DMS153 (cell line): Measurements from ENCODE around the gene TRABD2B.

Source experiments
- DNase-seq: peaks from one replicate; lab custom pipeline; 2025; lab: John Stamatoyannopoulos, UW

TRABD2B gene

DNA sequence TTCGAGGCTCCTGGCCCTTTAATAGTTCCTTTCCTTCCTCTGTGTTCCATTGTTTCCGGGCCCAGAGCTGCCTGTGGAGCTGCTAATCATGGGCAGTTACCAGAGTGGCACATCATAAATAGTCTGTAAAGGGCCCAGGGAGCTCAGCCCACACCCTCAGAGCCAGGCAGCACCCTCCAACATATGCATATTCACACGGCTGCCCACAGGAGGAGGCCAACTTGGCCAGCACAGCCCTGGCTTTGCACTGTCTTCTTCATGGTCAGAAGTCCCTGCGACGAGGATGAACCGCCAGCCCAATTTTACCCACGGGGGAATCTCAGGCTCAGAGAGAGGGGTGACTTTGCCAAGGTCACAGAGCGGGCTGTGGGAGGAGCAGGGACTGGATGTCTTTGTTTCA is 172.5 kb downstream of the TRABD2B start:
- DNase-seq = no peak

DNA sequence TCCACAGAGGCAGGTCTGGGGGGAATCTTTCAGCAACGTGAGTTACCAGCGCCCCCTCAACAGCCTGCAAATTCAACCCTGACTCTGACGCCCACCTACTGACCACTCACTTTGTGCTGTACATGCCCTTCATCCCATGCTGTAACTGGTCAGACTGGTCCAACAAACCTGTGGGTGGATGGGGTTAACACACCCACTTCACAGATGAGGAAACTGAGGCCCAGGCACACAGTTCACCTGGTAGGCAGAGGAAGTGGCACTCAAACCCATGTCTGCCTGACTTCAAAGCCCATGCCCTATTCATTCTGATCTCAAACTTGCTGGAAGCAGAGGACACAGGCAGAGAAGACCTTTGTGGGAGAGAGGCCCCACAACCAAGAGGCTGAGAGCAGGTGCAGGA is 172.9 kb downstream of the TRABD2B start:
- DNase-seq = no peak

DNA sequence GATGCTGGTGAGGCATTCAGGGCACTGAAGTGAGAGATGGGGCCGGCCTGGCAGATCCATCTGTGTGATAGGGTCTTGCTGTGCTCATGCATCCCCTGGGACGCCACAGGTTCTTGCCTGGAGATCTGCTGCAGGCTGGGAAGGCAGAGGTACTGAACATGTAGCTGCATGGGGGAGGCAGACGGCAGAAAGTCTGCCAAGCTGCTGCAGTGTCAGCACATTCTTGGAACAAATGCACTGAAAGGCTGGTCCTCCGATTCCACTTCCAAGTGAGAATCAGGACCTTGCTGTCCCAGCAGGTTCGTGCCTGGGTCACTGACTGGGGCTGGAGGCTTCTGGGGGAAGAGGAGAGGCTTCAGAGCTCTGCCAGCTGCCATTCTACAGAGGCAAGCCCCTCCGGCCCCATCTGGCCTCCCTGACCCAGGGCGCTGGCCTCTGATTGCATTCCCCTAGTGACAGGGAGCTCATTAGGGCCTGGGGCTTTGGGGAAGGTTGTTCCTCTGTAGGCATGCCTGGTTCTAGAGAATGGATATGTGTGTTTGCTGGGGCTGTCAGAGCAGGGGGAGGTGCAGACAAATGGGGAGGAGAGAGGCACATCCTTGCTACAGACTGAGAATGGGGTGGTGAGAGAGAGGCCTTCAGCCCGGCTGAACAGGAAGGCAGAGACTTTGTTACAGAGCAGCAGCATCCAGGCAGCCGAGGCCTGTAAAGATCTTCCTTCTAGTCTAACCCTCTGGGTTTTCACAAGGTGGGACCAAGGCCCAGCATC is 174.0 kb downstream of the TRABD2B start:
- DNase-seq = no peak

DNA sequence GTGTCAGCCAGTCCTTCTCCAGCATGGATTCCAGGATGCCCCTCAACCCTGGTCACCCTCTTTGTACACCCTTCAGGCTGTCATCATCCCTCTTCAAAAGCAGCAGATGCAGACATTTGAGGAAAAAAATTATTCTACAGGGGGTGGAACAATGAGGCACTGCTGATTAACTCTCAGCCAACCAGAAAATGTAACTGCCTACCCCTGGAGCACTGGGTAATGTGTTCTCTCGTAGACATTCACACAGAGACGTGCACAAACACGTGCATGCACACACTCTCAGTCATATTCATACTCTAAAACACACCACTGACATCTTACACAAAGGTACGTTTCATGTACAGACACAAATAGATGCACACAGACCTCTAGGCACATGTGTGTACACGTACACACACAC is 175.4 kb downstream of the TRABD2B start:
- no peak for DNase-seq

DNA sequence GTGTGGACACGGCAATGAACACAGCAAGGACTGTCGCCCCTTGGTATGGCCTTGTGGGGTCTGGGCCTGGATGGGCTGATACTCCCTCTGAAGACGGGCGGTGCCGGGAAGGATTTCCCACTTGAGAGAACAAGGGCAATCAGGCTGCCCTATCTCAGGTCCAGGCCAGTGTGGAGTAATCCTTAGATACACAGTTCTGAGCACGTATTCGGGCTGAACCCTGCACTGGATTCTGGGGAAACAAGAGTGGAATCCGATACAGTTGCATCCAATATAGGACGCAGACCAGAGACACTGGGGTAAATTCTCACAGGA is 177.7 kb downstream of the TRABD2B start:
- no peak for DNase-seq

DNA sequence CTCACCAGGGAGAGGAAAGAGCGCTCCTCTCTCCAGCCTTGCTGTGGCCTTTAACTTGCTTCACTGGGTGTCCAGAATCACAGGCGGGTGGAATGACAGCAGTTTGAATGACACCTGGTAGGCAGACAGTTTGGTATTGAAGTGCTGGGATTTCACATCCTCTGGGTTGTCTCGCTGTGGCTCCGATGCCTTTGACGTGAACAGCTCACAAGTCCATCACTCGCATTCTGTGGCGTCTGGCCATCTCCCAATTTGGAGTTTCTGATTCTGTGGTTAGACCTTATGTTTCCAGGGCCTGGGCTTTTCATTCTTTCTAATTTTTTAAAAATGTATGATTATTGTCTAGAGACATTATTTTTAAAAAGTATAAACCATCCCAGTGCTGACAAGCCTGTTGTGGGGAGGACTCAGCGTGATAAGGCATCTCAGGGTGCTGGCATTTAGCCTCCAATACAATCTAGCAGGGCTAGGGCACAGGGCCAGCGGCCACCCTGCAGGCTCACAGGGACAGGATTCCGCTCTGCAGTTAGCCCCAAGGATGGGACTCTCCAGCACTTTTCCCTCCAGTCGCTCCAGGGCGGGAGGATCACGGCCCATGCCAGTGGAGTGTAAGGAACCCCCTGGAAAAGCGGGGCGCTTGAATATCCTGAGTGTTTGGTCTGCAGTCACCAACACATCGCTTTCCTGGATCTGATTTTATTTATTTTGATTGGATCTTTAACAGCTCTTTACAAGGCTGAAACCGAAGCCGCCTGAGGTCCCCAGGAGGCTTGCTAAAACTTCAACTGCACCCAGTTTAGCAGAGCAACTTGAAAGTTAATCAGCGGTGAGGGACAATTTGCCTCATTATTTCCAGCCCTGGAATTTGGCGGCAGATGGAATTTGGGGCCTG is 178.3 kb downstream of the TRABD2B start:
- no peak for DNase-seq

DNA sequence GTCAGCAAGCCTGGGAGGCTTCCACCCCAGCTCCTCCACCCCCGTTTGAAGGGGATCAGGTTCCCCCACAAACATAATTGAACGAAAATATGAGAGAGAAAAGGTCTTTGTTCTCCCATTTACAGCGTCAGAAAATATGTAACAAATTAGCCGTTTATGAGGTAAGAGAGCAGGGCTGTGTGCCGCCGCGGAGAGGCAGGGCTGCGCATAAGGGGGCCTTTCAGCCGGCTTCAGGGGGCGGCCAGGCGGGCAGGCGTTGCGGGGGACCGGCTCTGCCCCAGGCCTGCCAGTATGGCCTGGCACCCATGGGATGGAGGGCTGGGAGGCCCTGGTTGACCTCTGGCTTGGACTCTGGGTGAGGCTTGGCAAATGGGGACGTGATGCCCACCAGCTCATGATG is 179.3 kb downstream of the TRABD2B start:
- no peak for DNase-seq

DNA sequence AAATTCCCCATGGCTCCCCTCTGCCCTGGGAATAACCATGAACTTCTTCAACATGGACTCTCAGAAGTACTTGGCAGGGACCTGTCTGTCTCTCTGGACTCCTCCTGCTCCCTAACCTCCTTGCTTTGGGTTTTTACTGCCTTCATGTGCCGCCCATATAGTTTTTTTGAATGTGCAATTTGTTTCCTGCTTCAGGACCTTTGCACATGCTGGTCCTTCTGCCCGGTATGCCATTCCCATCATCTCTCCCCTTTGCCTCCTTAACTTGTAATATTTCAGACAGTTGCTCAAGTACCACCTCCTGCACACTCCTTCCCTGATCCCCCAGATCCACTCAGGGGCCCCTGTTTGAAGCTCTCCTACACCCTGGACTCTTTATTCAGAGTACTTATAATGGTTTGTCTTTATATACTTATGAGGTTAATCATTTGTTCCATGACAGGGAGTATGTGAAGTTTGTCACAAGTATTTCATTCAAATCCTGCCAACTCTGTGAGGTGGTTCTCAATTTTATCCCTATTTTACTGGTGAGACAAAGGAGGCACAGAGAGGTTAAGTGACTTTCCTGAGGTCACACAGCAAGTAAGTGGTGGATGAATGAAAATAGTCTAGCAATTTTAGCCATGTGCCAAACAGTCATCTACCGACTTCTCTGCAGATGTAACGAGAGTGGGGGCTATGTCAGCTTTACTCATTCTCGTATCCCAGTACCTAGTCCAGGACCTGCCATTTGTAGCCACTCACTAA is 180.7 kb downstream of the TRABD2B start:
- no peak for DNase-seq

DNA sequence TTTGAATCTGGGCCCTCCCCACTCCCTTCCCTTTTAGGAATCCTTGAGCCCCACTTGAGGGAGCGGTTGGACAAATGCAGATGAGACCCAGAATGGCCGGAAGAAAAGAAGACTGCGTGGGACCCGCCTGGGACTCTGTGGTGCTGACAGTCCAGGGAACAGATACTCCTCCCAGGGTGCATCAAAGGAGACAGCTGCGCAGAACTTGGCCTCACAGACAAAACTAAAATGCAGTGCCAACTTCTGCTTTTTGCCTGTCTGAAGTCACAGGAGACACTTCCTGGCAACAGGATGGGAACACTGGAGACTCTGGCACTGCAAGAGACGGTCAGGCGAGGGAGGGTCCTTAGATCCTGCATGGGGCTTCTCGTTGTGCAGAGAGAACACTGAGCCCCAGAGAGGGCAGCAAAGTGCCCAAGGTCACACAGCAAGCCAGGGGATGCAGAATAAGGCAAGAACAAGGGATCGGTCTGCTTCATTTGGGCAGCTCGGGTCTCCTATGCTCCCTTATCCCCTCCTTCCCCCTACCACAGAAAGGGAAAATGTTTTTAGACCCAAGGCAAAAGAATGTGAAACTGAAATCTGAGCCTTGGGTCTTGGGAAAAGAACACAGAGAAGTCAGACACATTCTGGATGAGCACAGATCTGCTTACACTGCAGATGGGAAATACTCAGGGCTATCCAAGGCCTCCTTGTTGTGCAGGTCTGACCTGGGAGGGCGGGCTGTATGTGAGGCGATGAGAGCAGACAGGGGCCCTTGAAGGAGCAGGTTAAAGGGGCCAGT is 182.4 kb downstream of the TRABD2B start:
- DNase-seq = no peak

DNA sequence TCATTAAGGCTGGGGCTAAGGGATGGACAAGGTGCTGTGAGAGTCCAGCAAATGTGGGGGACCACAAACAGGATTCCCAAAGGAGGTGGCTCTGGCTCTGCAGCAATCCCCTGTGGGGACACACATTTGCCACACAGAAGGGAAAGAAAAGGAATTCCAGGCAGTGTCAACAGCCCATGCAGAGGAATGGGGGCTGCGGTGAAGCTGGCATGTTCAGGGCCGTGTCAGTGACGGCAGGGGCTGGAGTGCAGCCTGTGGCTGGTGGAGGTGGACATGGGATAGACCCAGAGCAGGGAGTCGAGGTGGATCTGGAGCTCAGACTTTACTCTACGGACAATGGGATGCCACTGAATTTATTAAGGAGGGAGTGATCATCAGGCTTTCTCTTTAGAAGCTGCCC is 183.2 kb downstream of the TRABD2B start:
- DNase-seq = no peak

DNA sequence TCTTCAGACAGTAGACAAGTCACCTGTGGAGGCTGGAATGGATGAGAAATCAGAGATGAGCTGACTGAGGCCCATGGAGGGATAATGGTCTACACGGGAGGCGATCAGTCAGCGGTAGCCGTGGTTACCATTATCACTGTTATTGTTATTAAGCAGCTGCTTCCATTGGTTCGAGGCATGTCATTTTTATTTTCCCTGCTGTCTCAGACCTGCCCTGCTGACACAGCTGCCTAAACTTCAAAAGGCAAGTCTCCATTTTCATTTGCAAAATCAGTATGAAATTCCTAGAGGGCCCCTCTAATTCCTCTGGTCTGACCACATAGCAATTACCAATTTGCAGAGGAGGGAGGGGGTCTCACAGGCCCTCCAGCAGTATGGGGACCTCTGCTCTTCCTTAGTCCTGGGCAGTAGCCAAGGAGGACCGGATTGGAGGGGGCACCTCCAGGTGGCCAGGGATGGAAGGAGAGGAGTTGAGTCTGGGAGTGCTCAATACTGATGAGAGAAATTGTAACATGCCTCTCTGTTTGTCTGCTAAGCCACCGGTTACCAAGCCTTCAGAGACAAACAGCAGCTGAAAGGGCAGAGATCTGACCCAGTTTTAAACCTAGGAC is 184.2 kb downstream of the TRABD2B start:
- DNase-seq = peak; percentile 72

DNA sequence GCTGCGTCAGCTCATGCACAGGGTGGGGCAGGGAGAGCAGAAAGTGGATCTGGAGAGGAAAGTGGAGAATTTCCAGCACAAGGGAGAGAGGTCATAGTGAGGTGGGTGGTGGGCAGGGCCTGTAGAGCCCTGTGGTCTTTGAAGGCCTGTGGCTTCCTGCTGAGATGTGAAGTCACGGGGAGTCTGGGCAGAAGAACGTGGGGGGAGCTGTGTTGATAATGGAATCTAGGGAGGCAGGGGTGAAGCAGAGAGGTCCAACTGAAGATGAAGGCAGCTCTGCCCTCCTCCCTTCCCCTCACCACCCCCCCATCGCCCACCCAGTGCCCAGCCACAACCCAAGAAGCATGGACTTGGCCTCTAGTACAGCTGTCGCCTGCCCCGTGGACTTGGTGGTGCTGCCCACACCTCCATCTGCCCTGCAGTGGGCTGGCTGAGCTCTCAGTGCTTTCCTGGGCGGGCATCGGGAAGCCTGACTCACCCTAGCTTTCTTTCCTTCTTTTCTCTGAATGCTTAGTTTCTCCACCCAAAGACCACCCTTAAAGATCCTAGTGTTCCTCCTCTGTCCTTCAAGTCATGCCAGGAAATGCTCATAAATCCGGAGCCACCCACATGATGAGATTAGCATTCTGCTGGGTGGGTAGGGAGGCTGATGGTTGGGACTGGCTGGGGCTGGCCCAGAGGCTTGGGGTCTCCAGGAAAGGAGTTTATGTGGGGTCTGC is 186.1 kb downstream of the TRABD2B start:
- no peak for DNase-seq

DNA sequence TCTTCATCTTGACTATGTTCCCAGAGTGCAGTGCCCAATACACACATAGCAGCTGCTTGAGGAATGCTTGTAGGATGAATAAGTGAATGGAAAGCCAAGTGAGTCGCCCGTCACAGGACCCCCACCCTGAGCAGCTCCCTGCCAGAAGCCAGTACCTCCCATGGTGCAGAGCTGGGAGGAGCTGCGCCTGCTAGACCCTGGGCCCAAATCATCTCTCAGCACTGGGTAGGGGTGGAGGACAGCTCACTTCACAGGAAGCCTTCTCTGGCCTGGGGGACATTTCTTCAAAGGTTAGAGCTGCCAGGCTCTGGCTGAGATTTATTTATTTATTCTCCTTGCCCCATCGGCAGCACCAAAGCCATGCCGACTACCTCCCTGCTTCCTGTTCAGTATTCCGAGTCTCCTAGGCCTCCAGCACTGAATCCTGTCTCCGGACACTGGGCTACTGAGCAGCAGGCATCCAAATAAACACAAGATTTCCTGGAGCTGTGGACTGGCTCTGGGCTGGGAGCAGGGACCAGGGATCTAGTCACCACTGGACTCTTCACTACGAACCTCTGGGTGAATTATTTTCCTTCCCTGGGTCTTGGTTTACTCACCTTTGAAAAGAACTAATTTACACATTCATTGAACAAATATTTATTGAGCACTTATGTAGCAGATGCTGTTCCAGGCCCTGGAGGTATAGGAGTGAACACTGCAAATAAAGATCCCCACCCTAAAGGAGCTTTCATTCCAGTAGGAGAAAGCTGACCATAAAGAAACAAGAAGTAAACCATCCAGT is 187.7 kb downstream of the TRABD2B start:
- peak; percentile 90 for DNase-seq

DNA sequence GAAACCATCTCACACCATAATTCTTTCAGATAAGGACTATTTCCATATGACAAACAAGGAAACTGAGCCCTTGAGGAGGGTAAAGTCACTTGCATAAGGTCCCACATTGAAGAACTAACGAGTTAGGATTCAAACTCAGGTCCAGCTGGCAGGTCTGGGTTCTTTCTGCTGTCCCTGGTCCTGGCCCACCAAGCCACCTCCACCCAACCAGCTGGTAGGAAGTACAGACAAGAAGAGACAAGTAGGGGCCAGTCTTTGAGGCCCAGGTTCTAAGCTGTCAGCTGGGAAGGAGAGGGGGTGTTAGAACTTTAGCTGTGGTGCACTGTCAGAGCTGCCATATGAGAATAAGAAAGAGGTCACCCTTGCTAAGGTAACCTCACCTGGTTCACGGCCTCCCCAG is 188.6 kb downstream of the TRABD2B start:
- DNase-seq = no peak

DNA sequence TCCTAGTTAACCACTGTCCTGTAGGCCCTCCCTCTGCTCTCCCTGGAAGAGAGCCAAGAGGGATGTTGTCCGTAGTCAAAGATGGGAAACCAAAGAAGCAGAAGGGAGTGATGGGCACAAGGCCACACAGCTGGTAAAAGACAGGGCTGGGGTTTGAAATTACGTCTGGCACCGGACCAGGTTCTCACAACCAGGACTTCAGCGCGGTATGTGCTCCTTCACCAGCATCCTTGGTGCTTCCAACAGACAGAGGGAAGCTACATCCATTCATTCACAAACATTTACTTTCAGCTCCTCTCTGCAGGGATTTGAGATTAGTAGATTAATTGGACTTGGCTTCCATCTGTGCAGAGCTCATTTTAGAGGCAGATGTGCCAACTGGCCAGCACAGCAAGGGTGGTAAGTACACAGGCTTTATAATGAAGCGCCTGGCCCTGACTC is 191.2 kb downstream of the TRABD2B start:
- peak; percentile 59 for DNase-seq

DNA sequence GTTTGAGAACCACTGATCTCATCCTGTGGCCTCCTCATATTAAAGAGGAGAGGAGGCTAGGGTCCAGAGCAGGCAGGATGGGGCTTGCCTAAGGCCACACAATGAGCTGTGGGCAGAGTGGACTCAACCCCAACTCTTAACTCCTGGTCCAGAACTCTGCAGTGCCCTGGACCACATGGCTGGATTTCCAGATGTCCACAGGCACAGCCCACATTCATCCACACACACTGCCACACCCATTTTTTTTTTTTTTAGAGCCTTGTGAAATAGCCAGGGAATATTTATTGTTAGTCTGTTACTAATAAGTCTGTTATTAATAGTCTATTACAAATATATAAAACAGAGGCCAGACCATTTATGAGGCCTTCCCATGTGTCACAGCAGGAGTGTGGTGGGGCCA is 192.2 kb downstream of the TRABD2B start:
- no peak for DNase-seq

DNA sequence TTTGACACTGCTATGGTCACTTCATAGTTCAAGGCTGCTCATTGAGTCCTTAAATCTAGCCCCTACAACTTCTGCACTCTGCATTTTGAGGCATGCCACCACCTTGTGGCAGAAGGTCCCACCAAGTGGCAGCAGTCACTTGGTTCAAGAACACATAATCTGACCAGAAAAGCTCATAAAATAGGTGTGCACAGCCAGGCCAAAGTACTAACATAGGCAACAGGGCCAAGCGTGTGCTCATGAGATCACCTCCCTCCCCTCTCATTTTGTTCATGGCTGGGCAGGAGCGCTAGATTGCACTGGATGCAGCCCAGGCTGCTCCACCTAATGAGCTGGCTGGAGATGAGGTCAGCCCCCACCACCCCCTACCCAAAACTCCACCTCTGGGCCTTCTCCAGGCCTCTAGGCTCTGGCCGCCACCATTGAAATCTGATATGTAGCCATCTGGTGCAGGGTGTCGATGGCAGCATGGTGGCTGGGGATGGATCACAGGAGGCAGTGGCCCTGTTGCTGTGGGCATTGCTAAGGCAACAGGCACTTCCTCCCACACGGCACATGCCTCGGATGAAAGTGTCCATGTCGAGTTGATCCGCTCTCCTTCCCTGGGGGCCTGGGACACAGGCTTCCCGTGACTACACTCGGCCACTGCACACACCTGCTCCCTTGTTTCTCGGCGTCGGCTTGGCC is 193.2 kb downstream of the TRABD2B start:
- peak; percentile 77 for DNase-seq

DNA sequence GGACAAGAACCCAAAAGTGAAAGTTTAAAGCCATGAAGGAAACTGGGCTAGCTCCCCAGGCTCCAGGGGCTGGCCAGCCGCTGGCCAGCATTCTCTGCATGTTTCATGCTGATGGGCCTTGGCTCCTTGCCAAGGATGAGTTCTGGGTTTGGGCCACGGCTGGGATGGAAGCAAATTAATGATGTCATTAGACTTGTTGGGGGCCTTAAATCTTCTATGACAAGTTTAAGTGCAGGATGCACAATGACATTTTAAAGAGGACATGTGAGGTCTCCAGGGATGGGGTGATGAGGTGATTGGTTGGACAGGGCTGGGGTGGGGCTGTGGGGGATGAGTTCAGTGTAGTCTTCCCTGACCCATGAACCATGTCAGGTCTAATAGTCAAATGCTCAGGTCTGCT is 199.6 kb downstream of the TRABD2B start:
- no peak for DNase-seq

DNA sequence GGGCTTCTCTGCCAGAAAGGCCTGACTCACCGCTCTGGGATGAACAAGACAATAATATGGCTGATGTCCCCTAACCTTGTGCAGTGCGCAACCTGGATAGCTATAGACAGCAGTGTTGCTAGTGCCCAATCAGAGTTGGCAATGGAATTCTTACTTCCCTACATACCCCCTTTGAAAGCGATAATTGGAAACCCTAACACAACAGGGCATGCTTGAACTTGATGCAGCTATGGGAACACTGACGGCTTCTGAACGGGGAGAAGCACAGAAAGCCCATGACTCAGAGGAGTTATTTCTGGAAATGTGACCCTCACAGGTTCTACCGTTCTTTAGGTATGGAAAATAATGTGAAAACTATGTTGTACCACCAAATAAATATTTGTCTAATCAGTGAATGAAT is 200.6 kb downstream of the TRABD2B start:
- DNase-seq = no peak
